ENCODE data around the gene MACROH2A1.
A peak's percentile ranks its signal among the peaks of the same experiment; 100 is the strongest.

MACROH2A1 gene

GRCh38 chr5:135398855-135399793 is at the start of gene MACROH2A1:
Gene MACROH2A1 (minus strand): TSS chr5:135399231. CDS start chr5:135389093, 10,138 bp downstream.
- peak; percentile 75 for DNase-seq

- no peak for DNase-seq
These were observed 49.2 kb upstream of the MACROH2A1 start for GRCh38 chr5:135448071-135448739.

GRCh38 chr5:135447298-135447929 is 48.4 kb upstream of the MACROH2A1 start, which contains the start of gene DCANP1:
Gene DCANP1 (minus strand): TSS chr5:135447348. CDS start chr5:135447108, 240 bp downstream.
- no peak for DNase-seq

- DNase-seq = no peak
These were observed 47.6 kb upstream of the MACROH2A1 start for GRCh38 chr5:135446615-135447014.

- no peak for DNase-seq
These were observed 47.2 kb upstream of the MACROH2A1 start for GRCh38 chr5:135446206-135446605.

- no peak for DNase-seq
These were observed 46.4 kb upstream of the MACROH2A1 start for GRCh38 chr5:135445306-135445985.

- no peak for DNase-seq
These were observed 45.9 kb upstream of the MACROH2A1 start for GRCh38 chr5:135444881-135445280.

- no peak for DNase-seq
These were observed 45.3 kb upstream of the MACROH2A1 start for GRCh38 chr5:135444360-135444759.

GRCh38 chr5:135443161-135443960 is 44.3 kb upstream of the MACROH2A1 start:
- DNase-seq = no peak

- DNase-seq = no peak
These were observed 43.6 kb upstream of the MACROH2A1 start for GRCh38 chr5:135442431-135443160.

GRCh38 chr5:135441919-135442318 is 42.9 kb upstream of the MACROH2A1 start:
- no peak for DNase-seq

- DNase-seq = no peak
These were observed 42.4 kb upstream of the MACROH2A1 start for GRCh38 chr5:135441350-135441831.

- no peak for DNase-seq
These were observed 41.9 kb upstream of the MACROH2A1 start for GRCh38 chr5:135440916-135441315.

- no peak for DNase-seq
These were observed 40.5 kb upstream of the MACROH2A1 start for GRCh38 chr5:135439231-135440205.

- DNase-seq = no peak
These were observed 39.7 kb upstream of the MACROH2A1 start for GRCh38 chr5:135438636-135439221.

GRCh38 chr5:135437796-135438560 is 38.9 kb upstream of the MACROH2A1 start:
- DNase-seq = no peak

- DNase-seq = no peak
These were observed 38.4 kb upstream of the MACROH2A1 start for GRCh38 chr5:135437422-135437795.

- DNase-seq = no peak
These were observed 38.0 kb upstream of the MACROH2A1 start for GRCh38 chr5:135436951-135437418.
